Adipocyte (in vitro differentiated cells): ENCODE measurements around the gene ZBTB20.

Source experiments
- DNase-seq: peaks from one replicate; pipeline ENCODE4 v3.0.0-alpha.2; 2015; ENCODE audit warnings: low read depth
- H3K27me3 ChIP-seq: replicated peaks from 2 replicates; pipeline ENCODE4 v1.7.0; 2013; ENCODE audit warnings: mild to moderate bottlenecking, low read length, moderate library complexity; ENCODE audit not compliant: control insufficient read depth, insufficient read depth
- H3K36me3 ChIP-seq: 2 replicates; pipeline ENCODE4 v1.7.0; 2013; ENCODE audit warnings: low read length, mild to moderate bottlenecking, moderate library complexity; ENCODE audit not compliant: control insufficient read depth, insufficient read depth, severe bottlenecking
- H3K4me1 ChIP-seq: 2 replicates; pipeline ENCODE4 v1.7.0; 2013; ENCODE audit warnings: mild to moderate bottlenecking, low read length, moderate library complexity; ENCODE audit not compliant: control insufficient read depth, insufficient read depth
- H3K4me3 ChIP-seq: 2 replicates; pipeline ENCODE4 v1.7.0; 2013; ENCODE audit warnings: mild to moderate bottlenecking, low read length, moderate library complexity
- H3K9ac ChIP-seq: 2 replicates; pipeline ENCODE4 v1.7.0; 2013; ENCODE audit warnings: mild to moderate bottlenecking, low read length, moderate library complexity
- H3K9me3 ChIP-seq: 2 replicates; pipeline ENCODE4 v1.7.0; 2013; ENCODE audit warnings: mild to moderate bottlenecking, low read length, moderate library complexity; ENCODE audit not compliant: control insufficient read depth

Gene ZBTB20

DNA sequence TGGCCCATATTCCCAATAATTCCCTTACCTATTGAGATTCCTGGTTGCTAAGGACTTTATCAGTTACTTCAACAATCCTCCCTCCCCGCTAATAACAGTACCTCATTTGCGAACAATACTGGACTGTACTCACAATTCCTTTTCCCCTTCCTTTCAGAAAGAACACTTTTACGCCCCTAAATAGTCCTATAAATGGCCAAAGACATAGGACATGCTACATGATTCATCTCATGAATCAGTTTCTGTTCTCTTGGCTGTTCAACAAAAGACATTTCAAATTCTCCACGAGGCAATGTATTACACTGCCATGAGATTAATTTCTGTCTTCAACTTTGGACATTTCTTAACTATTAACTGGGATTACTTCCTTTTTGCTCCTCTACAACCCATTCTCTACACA is 588.8 kb downstream of the ZBTB20 start:
- peak overlapping the region; percentile 45 for H3K4me3 ChIP-seq
- peak; percentile 6 for DNase-seq
- H3K36me3 ChIP-seq = peaks cover 10% of the 10 kb centered on the region
- H3K9ac ChIP-seq = peak overlapping the region; percentile 1
- no peaks in the 10 kb centered on the region for H3K9me3 ChIP-seq
- H3K27me3 ChIP-seq = no peaks in the 10 kb centered on the region
- H3K4me1 ChIP-seq = peaks cover 35% of the 10 kb centered on the region

DNA sequence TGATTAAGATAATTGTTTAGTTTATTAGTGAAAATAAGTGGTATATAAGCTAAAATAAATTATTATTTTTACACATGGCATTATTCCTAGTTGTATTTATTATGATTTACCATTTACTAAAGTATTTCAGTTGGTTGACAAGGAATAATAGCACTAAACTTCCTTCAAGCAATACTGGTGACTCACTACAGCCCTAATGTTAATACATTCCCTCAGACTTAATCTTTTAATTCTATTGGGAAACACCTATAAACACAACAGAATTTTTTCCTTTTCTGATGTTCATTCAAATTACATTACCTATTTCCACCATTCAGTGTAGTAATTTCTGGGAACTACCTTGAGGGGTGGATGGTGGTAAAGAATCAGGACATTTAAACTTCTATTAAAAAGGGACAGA is 589.3 kb downstream of the ZBTB20 start:
- peak overlapping the region; percentile 45 for H3K4me3 ChIP-seq
- H3K9me3 ChIP-seq = no peaks in the 10 kb centered on the region
- peak; percentile 15 for DNase-seq
- peaks cover 10% of the 10 kb centered on the region for H3K36me3 ChIP-seq
- no peaks in the 10 kb centered on the region for H3K27me3 ChIP-seq
- no peak overlapping the region for H3K9ac ChIP-seq
- H3K4me1 ChIP-seq = peaks cover 31% of the 10 kb centered on the region

DNA sequence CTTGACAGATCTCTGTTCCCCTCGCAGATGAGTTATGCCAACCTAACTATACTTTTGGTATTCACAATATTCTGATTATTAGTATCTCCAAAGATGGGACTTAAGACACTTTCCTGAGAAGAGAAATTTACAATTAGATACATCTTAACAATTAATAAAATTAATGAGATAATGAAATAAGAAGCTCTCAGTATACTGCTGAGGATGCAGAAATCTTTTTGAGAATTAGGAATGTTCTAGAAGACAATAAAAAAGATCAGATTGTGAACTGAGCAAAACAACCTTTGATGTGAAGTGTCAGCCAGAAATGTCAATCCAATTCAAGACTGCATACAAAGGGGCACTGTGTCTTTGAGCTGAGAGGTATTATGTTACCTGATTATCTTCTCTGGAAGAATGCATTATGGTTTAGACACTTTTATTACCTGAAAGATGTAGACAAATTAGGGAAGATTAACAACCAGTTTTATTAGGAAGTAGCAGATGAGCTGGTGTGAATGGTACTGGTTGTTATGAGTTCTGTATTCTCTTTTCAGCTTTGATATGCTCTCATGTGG is 590.4 kb downstream of the ZBTB20 start:
- no peaks in the 10 kb centered on the region for H3K9me3 ChIP-seq
- peaks cover 34% of the 10 kb centered on the region for H3K4me1 ChIP-seq
- DNase-seq = no peak
- H3K4me3 ChIP-seq = no peak overlapping the region
- H3K27me3 ChIP-seq = no peaks in the 10 kb centered on the region
- peaks cover 10% of the 10 kb centered on the region for H3K36me3 ChIP-seq
- H3K9ac ChIP-seq = no peak overlapping the region

DNA sequence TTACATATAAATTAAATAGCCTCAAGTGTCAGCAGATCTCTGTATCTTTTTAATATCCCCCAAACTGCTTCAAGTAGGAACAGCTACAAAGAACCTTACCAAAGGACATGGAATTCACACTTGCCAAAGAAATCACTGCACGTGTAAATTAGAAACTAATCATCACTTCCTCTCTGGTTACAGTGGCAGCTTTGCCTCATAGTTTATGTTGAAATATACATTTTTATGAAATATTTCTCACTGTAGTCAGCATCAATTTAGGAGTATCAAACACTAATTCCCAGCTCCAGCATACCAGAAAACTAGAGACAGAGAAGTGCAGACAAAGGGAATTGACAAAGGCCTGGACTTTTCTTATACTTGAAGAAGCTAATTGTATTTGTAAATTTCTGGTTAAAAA is 592.4 kb downstream of the ZBTB20 start:
- H3K36me3 ChIP-seq = peaks cover 10% of the 10 kb centered on the region
- DNase-seq = no peak
- no peak overlapping the region for H3K4me3 ChIP-seq
- H3K9ac ChIP-seq = no peak overlapping the region
- no peaks in the 10 kb centered on the region for H3K27me3 ChIP-seq
- H3K4me1 ChIP-seq = peaks cover 36% of the 10 kb centered on the region
- no peaks in the 10 kb centered on the region for H3K9me3 ChIP-seq

DNA sequence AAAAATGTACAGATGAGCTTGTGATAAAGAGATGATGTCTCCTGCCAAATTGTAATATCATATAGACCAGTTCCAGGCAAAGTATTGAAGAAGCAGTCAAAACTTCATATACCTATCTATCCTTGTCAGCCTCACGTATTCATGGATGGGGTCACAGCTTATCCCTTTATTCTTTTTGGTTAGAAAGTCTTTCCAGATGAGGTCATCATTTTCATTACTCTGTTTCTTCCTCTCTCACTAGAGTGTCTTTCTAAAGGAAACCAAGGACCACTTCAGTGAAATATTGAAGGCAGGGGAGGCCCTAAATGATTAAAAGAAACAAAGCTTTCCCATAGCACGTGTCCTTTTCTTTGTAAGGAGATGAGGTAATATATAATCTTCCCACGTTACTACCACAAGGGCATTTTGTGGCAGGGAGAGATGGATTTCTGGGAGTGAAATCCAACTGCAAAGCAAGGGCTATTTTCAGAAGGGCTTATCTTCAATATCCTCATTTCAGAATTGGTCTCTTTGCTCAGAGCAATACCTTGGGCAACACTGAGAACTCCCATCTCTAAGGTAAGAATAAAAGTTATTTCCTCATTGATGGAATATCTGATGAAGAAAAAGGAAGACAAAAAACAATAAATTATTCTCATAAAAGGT is 593.0 kb downstream of the ZBTB20 start:
- no peak overlapping the region for H3K4me3 ChIP-seq
- no peak for DNase-seq
- peaks cover 35% of the 10 kb centered on the region for H3K4me1 ChIP-seq
- H3K27me3 ChIP-seq = no peaks in the 10 kb centered on the region
- H3K9me3 ChIP-seq = no peaks in the 10 kb centered on the region
- H3K36me3 ChIP-seq = peaks cover 10% of the 10 kb centered on the region
- no peak overlapping the region for H3K9ac ChIP-seq

DNA sequence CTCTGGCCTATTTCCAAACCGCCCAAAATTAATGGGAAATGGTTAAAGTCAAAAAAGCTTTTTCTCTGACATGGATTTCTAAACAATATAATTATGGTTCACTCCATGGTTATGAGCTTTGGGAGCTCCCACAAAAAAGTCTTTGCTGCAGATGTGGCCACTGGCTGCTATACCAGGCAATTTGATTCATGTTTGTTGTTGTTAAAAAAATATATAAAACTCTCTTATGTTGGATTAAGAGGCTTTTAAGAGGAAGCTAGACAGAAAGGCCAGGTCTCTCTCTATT is 594.6 kb downstream of the ZBTB20 start:
- H3K9me3 ChIP-seq = no peaks in the 10 kb centered on the region
- no peak overlapping the region for H3K4me3 ChIP-seq
- no peaks in the 10 kb centered on the region for H3K27me3 ChIP-seq
- peaks cover 13% of the 10 kb centered on the region for H3K36me3 ChIP-seq
- H3K9ac ChIP-seq = no peak overlapping the region
- DNase-seq = peak; percentile 1
- H3K4me1 ChIP-seq = peaks cover 19% of the 10 kb centered on the region

DNA sequence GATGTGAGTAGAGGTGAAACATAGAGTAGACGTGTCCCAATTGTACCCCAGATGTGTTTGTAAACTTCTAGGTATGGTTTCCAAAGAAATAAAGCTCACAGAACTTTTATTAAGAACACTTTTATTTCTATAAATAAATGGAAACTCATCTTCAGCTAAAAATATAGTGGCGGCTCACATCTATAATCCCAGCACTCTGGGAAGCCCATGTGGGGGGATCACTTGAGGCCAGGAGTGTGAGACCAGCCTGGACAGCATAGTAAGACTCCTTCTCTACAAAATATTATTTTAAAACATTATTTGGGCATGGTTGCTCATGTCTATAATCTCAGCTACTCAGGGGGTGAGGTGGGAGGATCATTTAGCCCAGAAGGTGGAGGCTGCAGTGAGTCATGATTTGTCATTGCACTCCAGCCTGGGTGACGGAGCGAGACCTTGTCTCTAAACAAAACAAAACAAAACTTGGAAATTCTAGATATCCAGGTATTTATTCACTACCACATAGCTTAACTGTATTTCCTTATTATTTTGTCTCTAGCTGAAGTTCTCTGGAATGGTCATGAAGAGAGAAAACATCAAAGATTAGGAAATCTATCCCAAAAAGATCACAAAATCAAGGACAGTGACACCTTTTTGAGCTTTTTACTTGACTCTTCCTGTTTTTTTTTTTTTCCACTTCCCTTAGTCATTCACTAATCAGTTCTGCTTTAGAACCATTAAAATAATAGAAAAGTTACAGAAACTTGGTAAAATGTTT is 595.1 kb downstream of the ZBTB20 start:
- Histone ChIP-seq H3K36me3 (peaks cover 13% of the 10 kb centered on the region), H3K4me3 (no peak overlapping the region), H3K9me3 (no peaks in the 10 kb centered on the region), H3K4me1 (peaks cover 16% of the 10 kb centered on the region), H3K9ac (no peak overlapping the region), H3K27me3 (no peaks in the 10 kb centered on the region)
- DNase-seq = peak; percentile 43

DNA sequence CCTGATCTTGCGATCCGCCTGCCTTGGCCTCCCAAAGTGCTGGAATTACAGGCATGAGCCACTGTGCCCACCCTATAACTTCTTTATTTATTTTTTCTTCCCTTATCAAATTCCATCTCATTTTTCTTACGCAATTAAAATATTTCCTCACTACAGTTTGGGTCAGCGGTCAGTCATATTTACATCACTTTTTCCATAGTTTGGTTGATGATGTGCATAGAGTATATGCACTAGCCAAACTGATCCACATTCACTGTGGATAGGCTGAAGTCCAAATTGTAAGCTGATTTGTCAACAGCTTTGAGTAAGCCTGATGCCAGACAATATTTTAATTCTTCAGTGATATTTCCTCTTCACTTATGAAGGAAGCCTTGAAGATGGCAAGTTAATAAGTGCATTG is 596.9 kb downstream of the ZBTB20 start:
- no peak overlapping the region for H3K4me3 ChIP-seq
- H3K9me3 ChIP-seq = no peaks in the 10 kb centered on the region
- peaks cover 13% of the 10 kb centered on the region for H3K36me3 ChIP-seq
- H3K4me1 ChIP-seq = peaks cover 18% of the 10 kb centered on the region
- no peaks in the 10 kb centered on the region for H3K27me3 ChIP-seq
- H3K9ac ChIP-seq = no peak overlapping the region
- DNase-seq = peak; percentile 67

DNA sequence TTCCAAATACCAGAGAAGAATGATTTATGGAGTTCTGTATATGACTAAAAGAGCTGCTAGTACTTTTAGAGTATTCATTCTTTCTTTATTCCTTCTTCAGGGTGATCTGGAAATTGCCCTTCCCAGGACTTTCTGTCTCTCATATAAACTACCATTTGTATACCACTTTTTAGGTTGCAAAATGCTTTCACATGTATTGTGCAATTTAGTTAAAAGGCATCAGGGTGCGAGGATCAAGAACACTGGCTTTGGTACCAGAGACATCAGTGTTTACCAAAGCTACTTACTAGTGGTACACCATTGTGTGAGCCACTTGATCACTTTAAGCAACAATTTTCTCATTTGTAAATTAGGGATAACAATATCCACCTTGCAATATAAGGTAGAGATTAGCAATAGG is 601.9 kb downstream of the ZBTB20 start:
- H3K4me1 ChIP-seq = peaks cover 7% of the 10 kb centered on the region
- no peak overlapping the region for H3K9ac ChIP-seq
- no peak for DNase-seq
- H3K4me3 ChIP-seq = no peak overlapping the region
- no peaks in the 10 kb centered on the region for H3K9me3 ChIP-seq
- H3K36me3 ChIP-seq = peaks cover 3% of the 10 kb centered on the region
- no peaks in the 10 kb centered on the region for H3K27me3 ChIP-seq

DNA sequence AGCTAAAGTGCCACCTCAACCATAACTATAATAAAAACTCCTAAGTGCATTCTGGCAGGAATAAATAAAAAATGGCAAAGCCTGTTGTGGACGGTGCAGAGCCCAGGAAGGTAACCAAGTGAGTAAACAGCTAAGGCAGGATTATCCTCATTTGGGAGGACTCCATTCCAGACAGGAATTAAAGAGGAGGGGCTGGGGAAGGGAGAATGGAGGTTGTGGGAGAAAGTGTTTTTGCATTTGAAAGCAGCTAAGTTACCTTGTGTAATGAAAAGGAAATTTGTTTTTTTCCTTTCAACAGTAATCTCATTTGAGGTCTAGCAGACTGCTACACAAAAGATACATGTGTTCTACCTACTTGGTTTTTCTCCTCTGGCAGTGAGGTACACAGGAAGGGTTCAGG is 604.7 kb downstream of the ZBTB20 start:
- no peak overlapping the region for H3K4me3 ChIP-seq
- no peak for DNase-seq

DNA sequence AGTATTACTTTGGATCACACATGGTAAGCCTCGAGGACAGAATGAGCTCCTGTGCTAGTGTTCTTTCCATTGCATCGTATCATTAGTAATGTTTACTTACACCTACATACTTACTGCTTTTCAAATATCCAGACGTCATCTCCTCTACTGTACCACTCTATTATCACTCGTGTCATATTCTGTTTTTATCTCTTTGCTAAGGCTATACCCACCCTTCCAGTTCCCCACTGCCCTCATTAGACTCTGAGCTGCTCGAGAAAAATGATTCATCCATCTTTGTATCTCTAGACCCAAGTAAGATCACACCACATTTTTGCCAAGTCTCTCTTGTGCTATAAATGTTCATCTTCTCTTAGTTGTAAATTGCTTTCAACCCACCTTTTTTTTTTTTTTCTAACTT is 607.6 kb downstream of the ZBTB20 start:
- Histone ChIP-seq H3K4me1 (no peaks in the 10 kb centered on the region), H3K9me3 (no peaks in the 10 kb centered on the region), H3K9ac (no peak overlapping the region), H3K27me3 (no peaks in the 10 kb centered on the region), H3K36me3 (no peaks in the 10 kb centered on the region), H3K4me3 (no peak overlapping the region)
- DNase-seq = no peak

More for the DNA sequence above, 604.7 kb downstream of the ZBTB20 start:
- no peaks in the 10 kb centered on the region for H3K36me3 ChIP-seq
- H3K9me3 ChIP-seq = no peaks in the 10 kb centered on the region
- H3K4me1 ChIP-seq = peaks cover 7% of the 10 kb centered on the region
- H3K9ac ChIP-seq = no peak overlapping the region
- H3K27me3 ChIP-seq = no peaks in the 10 kb centered on the region
